Trophoblast cell (in vitro differentiated cells and primary cell): ENCODE data around the gene SYNC. TPM values are rescaled to one million over a fixed set of nuclear protein-coding genes. Genes with fewer than 3 reads are reported as not detected.

Experiments used
- DNase-seq, 2 donors: peaks; one replicate each; pipeline ENCODE4 v3.0.0-alpha.2; 2016
- H2AFZ ChIP-seq: 2 replicates; pipeline ENCODE4 v1.6.1; 2013; ENCODE audit warnings: low read length, moderate library complexity, mild to moderate bottlenecking; ENCODE audit not compliant: insufficient read depth, poor library complexity
- H2AK5ac ChIP-seq: 2 replicates; pipeline ENCODE4 v1.6.1; 2013; ENCODE audit warnings: mild to moderate bottlenecking, low read length
- H2BK120ac ChIP-seq: 2 replicates; pipeline ENCODE4 v1.6.1; 2013; ENCODE audit warnings: low read length, mild to moderate bottlenecking, moderate library complexity; ENCODE audit not compliant: insufficient read depth, poor library complexity
- H2BK12ac ChIP-seq: 2 replicates; pipeline ENCODE4 v1.6.1; 2013; ENCODE audit warnings: mild to moderate bottlenecking, low read length, moderate library complexity
- H2BK5ac ChIP-seq: 2 replicates; pipeline ENCODE4 v1.6.1; 2013; ENCODE audit warnings: low read length, low read depth, moderate library complexity, mild to moderate bottlenecking; ENCODE audit not compliant: poor library complexity
- H3K14ac ChIP-seq: 2 replicates; pipeline ENCODE4 v1.6.1; 2013; ENCODE audit warnings: mild to moderate bottlenecking, low read length
- H3K18ac ChIP-seq: 2 replicates; pipeline ENCODE4 v1.6.1; 2013; ENCODE audit warnings: mild to moderate bottlenecking, low read length
- H3K23ac ChIP-seq: 2 replicates; pipeline ENCODE4 v1.6.1; 2013; ENCODE audit warnings: low read length
- H3K27ac ChIP-seq: 2 replicates; pipeline ENCODE4 v1.5.1; 2013; ENCODE audit warnings: low read depth, mild to moderate bottlenecking, inconsistent platforms, low read length, moderate library complexity
- H3K27me3 ChIP-seq: 2 replicates; pipeline ENCODE4 v1.6.1; 2013; ENCODE audit warnings: inconsistent platforms, mild to moderate bottlenecking, low read length, moderate library complexity; ENCODE audit not compliant: insufficient read depth
- H3K36me3 ChIP-seq, 2 experiments: 1 replicate in 1 of 2; 2 replicates in 1 of 2; pipeline ENCODE4 v1.6.1; 2013; ENCODE audit warnings: low read length in 2 of 2, mild to moderate bottlenecking in 2 of 2, moderate library complexity in 1 of 2; ENCODE audit not compliant: insufficient read depth in 2 of 2, control insufficient read depth in 1 of 2
- H3K4ac ChIP-seq: 2 replicates; pipeline ENCODE4 v1.6.1; 2013; ENCODE audit warnings: low read depth, mild to moderate bottlenecking, low read length, moderate library complexity
- H3K4me1 ChIP-seq, 2 experiments: 1 replicate in 1 of 2; 2 replicates in 1 of 2; pipeline ENCODE4 v1.6.1; 2013; ENCODE audit warnings: low read length in 2 of 2, mild to moderate bottlenecking in 2 of 2, moderate library complexity in 1 of 2; ENCODE audit not compliant: insufficient read depth in 2 of 2, control insufficient read depth in 1 of 2
- H3K4me2 ChIP-seq: 2 replicates; pipeline ENCODE4 v1.6.1; 2013; ENCODE audit warnings: inconsistent platforms, mild to moderate bottlenecking, low read length, moderate library complexity
- H3K4me3 ChIP-seq: 2 replicates; pipeline ENCODE4 v1.5.1; 2013; ENCODE audit warnings: mild to moderate bottlenecking, low read depth, low read length, inconsistent platforms
- H3K79me1 ChIP-seq: one replicate; pipeline ENCODE4 v1.6.1; 2013; ENCODE audit warnings: low read length
- H3K79me2 ChIP-seq: 2 replicates; pipeline ENCODE4 v1.6.1; 2013; ENCODE audit warnings: low read length, mild to moderate bottlenecking; ENCODE audit not compliant: control insufficient read depth, insufficient read depth, poor library complexity
- H3K9ac ChIP-seq: 2 replicates; pipeline ENCODE4 v1.6.1; 2013; ENCODE audit warnings: mild to moderate bottlenecking, low read length
- H3K9me3 ChIP-seq: 2 replicates; pipeline ENCODE4 v1.6.1; 2013; ENCODE audit warnings: low read depth, mild to moderate bottlenecking, control low read depth, inconsistent platforms, low read length; ENCODE audit not compliant: insufficient read depth
- H4K12ac ChIP-seq: 2 replicates; pipeline ENCODE4 v1.6.1; 2013; ENCODE audit warnings: low read depth, mild to moderate bottlenecking, low read length, moderate library complexity
- H4K8ac ChIP-seq: 2 replicates; pipeline ENCODE4 v1.6.1; 2013; ENCODE audit warnings: low read depth, mild to moderate bottlenecking, low read length, moderate library complexity
- H4K91ac ChIP-seq: one replicate; pipeline ENCODE4 v1.6.1; 2013; ENCODE audit warnings: low read depth, mild to moderate bottlenecking, low read length, moderate library complexity
- WGBS: extraction: QIAGEN DNeasy Blood & Tissue Kit; methylation state at CpG from one replicate; pipeline ENCODE4 v1.1.7; 2013; ENCODE audit warnings: missing lambda C conversion rate; ENCODE audit not compliant: insufficient read length, insufficient coverage; ENCODE audit errors: extremely low coverage; 5-methylcytosine and 5-hydroxymethylcytosine counted together
- polyA plus RNA-seq: library from polyadenylated mRNA; stranded (reverse); fragments of 200-250 nt; gene quantifications from 2 replicates; pipeline ENCODE4 v1.2.3, GENCODE V29; 2013

SYNC gene
- 2.2 and 2.3 TPM in 2 replicates for polyA plus RNA-seq

DNA sequence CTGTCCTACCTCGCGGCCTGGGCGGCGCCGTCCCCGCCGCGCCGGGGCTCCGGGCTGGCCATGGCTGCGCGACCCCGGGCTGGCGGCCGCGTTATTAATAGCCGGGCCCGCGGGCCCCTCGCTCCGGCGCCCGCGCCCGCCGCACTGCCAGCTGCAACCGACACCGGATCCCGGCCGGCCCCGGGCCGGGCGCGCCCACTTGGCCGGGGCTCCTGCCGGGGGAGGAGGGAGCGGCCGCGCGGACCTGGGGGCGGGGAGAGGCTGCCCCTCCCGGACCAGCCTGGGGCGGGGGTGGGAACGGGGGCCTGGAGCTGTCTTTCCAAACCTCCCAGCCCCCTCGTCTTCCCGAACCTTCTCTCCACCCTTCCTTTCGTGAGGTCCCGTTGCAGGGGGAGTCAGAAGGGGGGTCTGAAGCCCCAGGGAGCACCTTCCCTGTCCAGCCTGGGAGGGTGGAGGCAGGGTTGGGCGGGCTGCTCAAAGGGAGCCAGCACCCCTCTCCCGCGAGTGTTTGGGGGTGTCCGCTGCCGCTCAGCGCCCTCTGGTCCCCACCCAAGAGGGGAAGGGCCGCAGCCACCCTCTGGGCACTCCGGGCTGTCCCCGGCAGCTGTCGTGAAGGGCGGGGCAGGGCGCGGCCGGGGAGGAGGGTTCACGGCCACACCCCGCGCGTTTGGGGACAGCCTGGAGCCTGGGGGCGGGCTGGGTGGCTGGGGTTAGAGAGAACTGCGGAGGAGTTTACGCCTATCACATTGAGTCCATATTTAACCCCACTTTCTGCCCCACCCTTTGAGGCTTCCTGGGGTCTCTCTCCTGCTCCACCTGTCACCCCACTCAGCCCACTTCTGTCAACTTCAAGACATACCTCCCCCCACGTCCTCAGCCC lies at the start of gene SYNC:
SYNC (minus strand) TSS at position 172 of the 880 bp plus-strand sequence; CDS start at position 62, 110 bp downstream.
- peaks cover 23% of the 10 kb centered on the region for H3K79me1 ChIP-seq
- H4K12ac ChIP-seq, result peak within 1 kb of the TSS; percentile 94
- H3K4me1 ChIP-seq, result peaks cover 23 to 26% of the 10 kb centered on the region in 2 experiments
- peak within 1 kb of the TSS; percentile 95 for H3K4me2 ChIP-seq
- peaks cover 12% of the 10 kb centered on the region for H3K79me2 ChIP-seq
- H2AK5ac ChIP-seq, result peak within 1 kb of the TSS; percentile 98
- H3K4me3 ChIP-seq, result peak within 1 kb of the TSS; percentile 56
- no peak for DNase-seq
- peak within 1 kb of the TSS; percentile 93 for H2BK5ac ChIP-seq
- H2BK120ac ChIP-seq, result peak within 1 kb of the TSS; percentile 100
- no peak within 1 kb of the TSS for H3K23ac ChIP-seq
- no peaks in the 10 kb centered on the region for H3K27me3 ChIP-seq
- no CpG with 5 or more reads among the region's 70 CpGs for WGBS
- peak within 1 kb of the TSS; percentile 60 for H3K9ac ChIP-seq
- peak within 1 kb of the TSS; percentile 99 for H2BK12ac ChIP-seq
- peak within 1 kb of the TSS; percentile 62 for H3K27ac ChIP-seq
- H3K36me3 ChIP-seq, result no peaks in the 10 kb centered on the region
- peak within 1 kb of the TSS; percentile 100 for H4K91ac ChIP-seq
- H3K14ac ChIP-seq, result peak within 1 kb of the TSS; percentile 100
- peak within 1 kb of the TSS; percentile 98 for H4K8ac ChIP-seq
- peak within 1 kb of the TSS; percentile 99 for H2AFZ ChIP-seq
- H3K4ac ChIP-seq, result peak within 1 kb of the TSS; percentile 99
- peak within 1 kb of the TSS; percentile 100 for H3K18ac ChIP-seq
- no peaks in the 10 kb centered on the region for H3K9me3 ChIP-seq

DNA sequence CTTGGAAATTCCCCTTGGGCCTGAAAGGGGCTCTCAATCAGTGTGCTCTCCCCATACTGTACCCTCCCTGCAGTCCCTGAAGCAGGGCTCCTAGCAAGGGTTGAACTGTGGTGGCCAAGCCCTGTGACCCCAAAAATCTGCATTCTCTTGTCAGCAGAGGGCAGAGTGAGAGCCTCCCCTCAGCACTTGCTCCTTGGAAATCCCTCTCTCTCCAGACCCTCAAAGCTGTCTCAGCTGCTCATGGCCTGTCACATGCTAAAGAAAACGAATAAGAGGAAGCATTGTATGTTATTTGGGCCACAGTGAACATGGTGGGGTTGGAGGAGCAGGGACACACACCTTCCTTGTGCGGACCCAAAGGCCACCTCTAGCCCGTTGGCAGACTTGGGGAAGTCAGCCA lies 47.2 kb upstream of the SYNC start:
- DNase-seq, result no peak
- Histone ChIP-seq H3K4ac (no peak overlapping the region), H3K79me1 (peaks cover 5% of the 10 kb centered on the region), H2AK5ac (no peak overlapping the region), H4K91ac (no peak overlapping the region), H3K14ac (no peak overlapping the region), H3K27ac (no peak overlapping the region), H3K79me2 (peaks cover 4% of the 10 kb centered on the region), H3K36me3 (no peaks in the 10 kb centered on the region), H2BK120ac (no peak overlapping the region), H3K4me3 (no peak overlapping the region), H2AFZ (no peak overlapping the region), H3K9me3 (peaks cover 3% of the 10 kb centered on the region), H4K8ac (no peak overlapping the region), H2BK5ac (no peak overlapping the region), H3K9ac (no peak overlapping the region), H2BK12ac (no peak overlapping the region), H4K12ac (no peak overlapping the region), H3K4me1 (peaks cover 0 to 5% of the 10 kb centered on the region in 2 experiments), H3K27me3 (no peaks in the 10 kb centered on the region), H3K4me2 (no peak overlapping the region), H3K23ac (no peak overlapping the region), H3K18ac (no peak overlapping the region)
- no CpG with 5 or more reads among the region's 3 CpGs for WGBS

DNA sequence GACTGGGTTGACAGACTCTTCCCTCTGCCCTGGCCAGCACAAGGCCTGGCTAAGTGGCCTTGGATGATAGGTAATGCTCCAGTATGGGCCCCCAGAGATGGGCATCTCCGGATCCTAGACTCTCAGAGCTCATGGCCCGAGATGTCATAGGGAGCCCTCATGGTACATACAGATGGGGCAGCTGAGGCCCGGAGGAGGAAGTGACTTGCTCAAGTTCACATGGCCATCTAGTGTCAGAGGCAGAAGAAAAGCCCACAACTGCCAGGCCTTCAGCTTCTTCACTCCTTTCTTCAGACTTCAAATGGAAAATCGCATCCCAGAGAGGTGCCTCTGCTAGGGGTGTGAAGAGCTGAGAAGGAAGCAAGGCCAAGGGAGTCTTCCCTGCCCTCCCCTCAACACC lies 46.8 kb upstream of the SYNC start:
- no peak overlapping the region for H2BK120ac ChIP-seq
- H2BK5ac ChIP-seq, result no peak overlapping the region
- no peaks in the 10 kb centered on the region for H3K27me3 ChIP-seq
- H3K4ac ChIP-seq, result no peak overlapping the region
- peaks cover 2% of the 10 kb centered on the region for H3K79me1 ChIP-seq
- H2AFZ ChIP-seq, result no peak overlapping the region
- H3K79me2 ChIP-seq, result peaks cover 2% of the 10 kb centered on the region
- H2AK5ac ChIP-seq, result no peak overlapping the region
- no peak overlapping the region for H3K14ac ChIP-seq
- no peak overlapping the region for H3K4me3 ChIP-seq
- H3K4me2 ChIP-seq, result no peak overlapping the region
- no peak overlapping the region for H3K27ac ChIP-seq
- H4K12ac ChIP-seq, result no peak overlapping the region
- no peak overlapping the region for H3K18ac ChIP-seq
- H3K23ac ChIP-seq, result no peak overlapping the region
- H3K9me3 ChIP-seq, result peaks cover 1% of the 10 kb centered on the region
- no peaks in the 10 kb centered on the region for H3K36me3 ChIP-seq
- no peak for DNase-seq
- peaks cover 0 to 4% of the 10 kb centered on the region in 2 experiments for H3K4me1 ChIP-seq
- no CpG with 5 or more reads among the region's 4 CpGs for WGBS
- H3K9ac ChIP-seq, result no peak overlapping the region
- H4K8ac ChIP-seq, result no peak overlapping the region
- H4K91ac ChIP-seq, result no peak overlapping the region
- H2BK12ac ChIP-seq, result no peak overlapping the region

DNA sequence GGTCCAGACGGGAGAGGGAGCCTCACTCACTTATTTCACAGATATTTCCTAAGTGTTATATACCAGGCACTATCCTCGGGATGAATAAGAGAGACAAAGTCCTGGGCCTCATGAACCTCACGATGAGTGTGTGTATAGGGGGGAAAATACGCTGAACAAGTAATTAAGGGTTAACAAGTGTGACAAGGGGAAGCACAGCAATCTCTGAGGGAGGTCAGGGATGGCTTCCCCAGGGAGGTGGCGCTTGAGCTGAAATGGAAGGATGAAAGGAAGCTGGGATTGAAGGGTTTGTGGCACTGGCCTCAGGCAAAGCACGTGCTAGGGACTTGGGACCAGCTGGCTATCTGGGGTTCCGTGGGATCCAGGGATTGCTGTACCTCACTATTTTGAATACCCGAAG lies 46.4 kb upstream of the SYNC start:
- Histone ChIP-seq H3K4me3 (no peak overlapping the region), H3K9ac (no peak overlapping the region), H3K14ac (no peak overlapping the region), H2AFZ (no peak overlapping the region), H3K4me2 (no peak overlapping the region), H4K12ac (no peak overlapping the region), H2BK5ac (no peak overlapping the region), H3K27ac (no peak overlapping the region), H3K4me1 (peaks cover 0 to 2% of the 10 kb centered on the region in 2 experiments), H2BK120ac (no peak overlapping the region), H3K4ac (no peak overlapping the region), H2AK5ac (no peak overlapping the region), H3K27me3 (no peaks in the 10 kb centered on the region), H3K79me2 (no peaks in the 10 kb centered on the region), H2BK12ac (no peak overlapping the region), H3K79me1 (no peaks in the 10 kb centered on the region), H3K9me3 (no peaks in the 10 kb centered on the region), H4K91ac (no peak overlapping the region), H3K18ac (no peak overlapping the region), H3K23ac (no peak overlapping the region), H3K36me3 (no peaks in the 10 kb centered on the region), H4K8ac (no peak overlapping the region)
- DNase-seq, result no peak
- no CpG with 5 or more reads among the region's 8 CpGs for WGBS
